GM18909 (cell line): ENCODE data around the gene SOCS6.
"Not testable (repeated sequence)": the region's sequence is repeated elsewhere in the genome, so short reads cannot be mapped to it uniquely, and the experiment has no call there.

ENCODE experiments used
- ATAC-seq: cut with Tn5 transposase; IDR thresholded peaks from one replicate; pipeline ENCODE4 v1.9.1; 2021; ENCODE audit warnings: mild to moderate bottlenecking; ENCODE audit not compliant: unreplicated experiment, poor library complexity

SOCS6 gene

DNA sequence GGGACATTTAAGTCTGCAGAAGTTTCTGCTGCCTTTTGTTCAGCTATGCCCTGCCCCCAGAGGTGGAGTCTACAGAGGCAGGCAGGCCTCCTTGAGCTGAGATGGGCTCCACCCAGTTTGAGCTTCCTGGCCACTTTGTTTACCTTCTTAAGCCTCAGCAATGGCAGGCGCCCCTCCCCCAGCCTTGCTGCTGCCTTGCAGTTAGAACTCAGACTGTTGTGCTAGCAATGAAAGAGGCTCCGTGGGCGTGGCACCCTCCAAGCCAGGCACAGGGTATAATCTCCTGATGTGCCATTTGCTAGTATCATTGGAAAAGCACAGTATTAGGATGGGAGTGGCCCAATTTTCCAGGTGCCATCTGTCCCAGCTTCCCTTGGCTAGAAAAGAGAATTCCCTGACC is 59.6 kb downstream of the SOCS6 start:
- ATAC-seq, result not testable (repeated sequence)

DNA sequence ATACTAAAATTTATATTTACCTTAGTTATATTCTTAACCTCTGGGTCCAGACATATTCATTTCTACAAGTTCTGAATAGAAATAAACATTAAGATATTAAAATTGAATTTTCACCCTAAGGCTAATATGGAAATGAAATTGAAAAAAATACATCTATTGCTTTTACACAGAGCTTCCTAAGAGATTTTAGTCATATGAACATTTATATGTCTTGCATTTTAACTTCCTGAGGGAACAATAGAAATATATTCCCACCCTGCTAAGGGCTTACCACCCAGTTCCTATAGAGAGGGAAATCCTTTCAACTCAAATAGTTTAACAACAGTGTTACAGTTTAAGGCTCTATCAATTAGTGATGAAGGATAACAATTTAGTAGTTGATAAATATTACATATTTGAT is 60.5 kb downstream of the SOCS6 start:
- ATAC-seq, result no peak

DNA sequence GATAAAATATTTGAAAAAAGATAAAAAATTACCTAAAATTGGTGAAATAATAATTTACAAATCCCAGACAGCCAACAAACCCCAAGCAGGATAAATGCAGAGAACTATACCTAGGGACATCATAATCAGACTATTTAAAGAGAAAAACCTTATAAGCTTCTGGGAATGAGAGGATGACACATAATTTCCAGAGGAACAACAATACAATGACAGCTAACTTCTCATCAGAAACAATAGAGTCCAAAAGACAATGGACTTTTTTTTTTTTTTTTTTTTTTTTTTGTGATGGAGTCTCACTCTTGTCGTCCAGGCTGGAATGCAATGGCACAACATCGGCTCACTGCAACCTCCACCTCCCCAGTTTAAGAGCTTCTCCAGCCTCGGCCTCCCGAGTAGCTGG is 65.2 kb downstream of the SOCS6 start:
- no peak for ATAC-seq

DNA sequence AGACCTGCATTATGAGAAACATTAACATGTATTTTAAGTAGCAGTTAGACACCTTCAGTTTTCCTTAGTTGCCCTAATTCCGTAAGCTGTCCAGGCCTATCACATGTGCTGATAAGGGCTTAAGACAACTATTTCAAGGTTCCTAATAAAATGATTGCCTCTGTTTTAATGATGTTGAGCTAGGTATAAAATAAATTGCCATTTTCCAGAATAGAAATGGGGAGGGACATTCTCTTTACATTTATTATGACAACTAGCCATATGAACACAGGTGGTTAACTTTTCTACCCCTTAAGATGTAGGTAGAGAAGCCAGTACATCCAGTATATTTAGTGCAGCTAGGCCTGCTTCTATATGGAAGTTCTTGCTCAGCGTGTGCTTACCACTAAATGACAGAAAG is 65.9 kb downstream of the SOCS6 start:
- ATAC-seq, result no peak

DNA sequence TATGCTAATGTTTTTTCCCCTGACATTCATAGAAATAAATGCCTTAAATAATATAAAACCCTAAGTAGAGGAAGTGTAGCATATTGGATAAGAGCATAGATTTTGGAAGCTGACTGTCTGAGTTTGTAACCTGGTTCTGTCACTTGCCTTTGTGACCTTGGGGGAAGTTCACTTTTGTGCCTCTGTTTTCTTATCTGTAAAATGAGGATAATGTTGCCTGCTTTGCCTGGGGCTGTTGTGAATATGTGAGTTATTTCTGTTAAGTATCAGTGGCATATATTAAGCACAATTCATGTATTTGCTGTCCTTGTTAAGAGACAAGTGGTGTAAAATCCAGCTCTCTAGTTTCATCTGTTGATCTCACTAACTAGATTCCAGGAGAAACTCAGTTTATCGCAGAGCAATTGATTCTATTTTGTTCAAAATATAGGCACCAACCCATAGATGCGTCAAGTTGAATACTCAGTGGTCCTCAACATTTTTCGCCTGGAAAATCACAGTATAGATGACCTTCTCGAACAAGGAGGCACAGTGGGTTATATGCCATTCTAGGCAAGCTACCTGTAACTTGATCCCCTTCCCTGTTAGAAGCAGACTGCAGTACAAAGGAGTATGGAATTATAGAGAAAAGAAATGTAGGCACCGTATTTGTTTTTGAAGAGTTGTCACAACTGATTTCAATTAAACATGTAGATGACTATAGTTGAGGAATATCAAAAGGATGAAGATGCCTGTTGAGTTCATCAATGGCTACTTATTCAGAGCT is 67.0 kb downstream of the SOCS6 start:
- ATAC-seq, result no peak

DNA sequence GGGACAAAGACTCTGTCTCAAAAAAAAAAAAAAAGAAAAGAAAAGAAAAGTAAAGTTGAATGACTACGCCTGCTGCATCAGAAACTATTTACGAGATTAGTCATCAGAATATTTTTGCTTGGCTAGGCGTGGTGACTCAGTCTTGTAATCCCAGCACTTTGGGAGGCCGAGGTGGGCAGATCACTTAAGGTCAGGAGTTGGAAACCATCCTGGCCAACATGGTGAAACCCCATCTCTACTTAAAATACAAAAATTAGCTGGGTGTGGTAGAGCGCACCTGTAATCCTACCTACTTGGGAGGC is 69.2 kb downstream of the SOCS6 start:
- peak; percentile 70 for ATAC-seq

DNA sequence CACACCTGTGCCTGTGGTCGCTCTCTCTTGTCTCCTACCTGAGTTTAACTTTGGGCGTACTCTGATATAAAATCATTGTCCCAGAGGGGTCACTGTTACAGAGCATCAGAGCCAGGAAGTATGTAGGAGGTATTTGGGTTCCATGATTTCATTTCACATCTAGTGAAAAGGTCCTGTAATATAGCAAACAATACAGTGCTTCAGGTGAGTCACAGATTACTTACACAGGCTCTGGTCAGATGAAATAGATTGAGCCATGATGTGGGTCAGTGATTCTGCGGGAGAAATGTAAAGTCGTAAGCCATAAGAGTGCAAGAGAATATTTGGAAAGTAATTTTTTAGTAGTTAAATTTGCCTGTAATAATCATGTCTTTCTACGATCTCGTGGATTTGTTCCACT is 70.2 kb downstream of the SOCS6 start:
- no peak for ATAC-seq

DNA sequence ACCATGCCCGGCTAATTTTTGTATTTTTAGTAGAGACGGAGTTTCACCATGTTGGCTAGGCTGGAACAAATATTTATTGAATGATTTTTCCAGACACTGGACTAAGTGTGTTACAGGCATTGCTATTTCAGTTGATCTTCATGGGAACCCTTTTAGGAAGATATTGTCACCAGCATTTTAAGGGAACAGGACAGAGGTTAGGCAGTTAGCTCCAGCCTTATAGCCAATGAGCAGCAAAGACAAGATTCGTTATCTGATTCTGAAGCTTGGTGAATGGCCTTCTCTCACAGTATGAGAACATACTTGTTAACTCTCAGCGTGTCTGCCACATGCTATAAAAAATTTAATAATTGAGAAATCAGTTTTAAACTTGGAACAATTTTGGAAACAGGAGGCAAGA is 73.4 kb downstream of the SOCS6 start:
- ATAC-seq, result no peak

DNA sequence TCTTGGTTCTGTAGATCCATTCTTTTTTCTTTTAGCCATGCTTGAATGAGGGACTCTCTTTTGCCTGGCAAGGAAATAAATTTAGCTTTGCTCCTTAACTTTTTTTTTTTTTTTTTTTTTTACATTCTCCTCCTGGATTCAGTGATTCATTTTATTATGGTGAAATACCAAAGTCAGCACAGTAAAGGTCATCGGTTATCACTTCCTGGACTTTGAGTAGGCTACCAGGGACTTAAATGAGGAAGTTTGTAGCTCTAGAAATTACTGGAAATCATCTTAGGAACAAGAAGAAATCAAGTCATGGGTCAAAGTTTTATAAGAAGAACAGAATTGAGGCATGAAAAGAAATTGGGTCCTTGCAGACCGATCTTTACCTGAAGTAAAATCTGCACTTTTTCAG is 75.0 kb downstream of the SOCS6 start:
- no peak for ATAC-seq

DNA sequence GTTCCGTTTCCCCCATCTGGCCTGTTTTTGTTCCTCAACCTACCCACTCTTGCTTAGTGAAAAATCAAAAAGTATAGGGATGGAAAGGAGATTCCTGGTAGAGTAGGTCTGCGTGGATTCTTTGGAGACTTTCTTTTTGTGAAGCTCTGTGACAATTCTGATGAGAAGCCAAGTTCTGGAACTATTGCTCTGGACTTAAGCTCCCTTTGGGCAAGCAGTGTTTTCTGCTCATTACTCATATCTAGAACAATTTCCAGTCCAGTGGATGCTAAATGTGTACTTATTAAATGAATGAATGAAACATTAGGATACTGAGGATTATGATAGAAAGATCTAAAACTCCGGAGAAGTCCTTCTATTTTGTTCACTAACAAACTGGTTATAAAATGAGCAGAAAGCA is 76.5 kb downstream of the SOCS6 start:
- no peak for ATAC-seq

DNA sequence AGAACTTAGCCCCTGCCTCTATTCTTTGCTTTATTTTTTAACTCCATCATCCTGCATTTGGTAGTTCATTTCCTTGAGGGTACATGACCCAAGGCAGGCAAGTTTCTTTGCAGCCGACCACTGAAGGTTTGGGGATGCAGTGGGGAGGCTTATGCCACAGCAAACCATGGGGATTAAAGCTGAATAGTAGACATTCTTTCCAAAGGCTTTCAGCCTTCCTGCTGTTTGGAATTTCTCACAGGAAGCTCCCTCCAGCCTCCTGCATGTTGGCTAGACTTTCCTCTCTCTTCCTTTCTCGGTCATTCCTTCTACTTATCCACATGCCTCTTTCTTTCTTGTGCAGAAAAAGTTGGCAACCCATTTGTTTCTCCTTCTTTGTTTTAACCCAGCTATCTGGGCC is 77.3 kb downstream of the SOCS6 start:
- no peak for ATAC-seq

DNA sequence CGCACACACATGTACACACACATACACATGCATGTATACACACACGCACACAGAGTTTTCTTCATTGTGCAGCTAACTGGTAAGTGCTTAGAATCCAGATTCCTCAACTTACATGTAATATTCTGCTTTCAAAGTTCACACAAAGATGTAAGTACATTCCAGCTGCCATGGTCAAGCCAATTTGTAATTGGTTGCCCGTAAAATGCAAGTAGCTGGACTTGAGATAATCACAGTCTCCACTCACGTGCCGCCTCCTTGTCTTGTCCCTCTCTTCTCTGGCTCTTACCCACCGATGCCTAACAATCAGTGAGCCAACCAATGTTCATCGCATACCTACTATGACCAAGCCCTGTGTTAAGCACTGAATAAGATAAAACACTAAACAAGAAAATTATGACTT is 77.8 kb downstream of the SOCS6 start:
- ATAC-seq, result no peak

DNA sequence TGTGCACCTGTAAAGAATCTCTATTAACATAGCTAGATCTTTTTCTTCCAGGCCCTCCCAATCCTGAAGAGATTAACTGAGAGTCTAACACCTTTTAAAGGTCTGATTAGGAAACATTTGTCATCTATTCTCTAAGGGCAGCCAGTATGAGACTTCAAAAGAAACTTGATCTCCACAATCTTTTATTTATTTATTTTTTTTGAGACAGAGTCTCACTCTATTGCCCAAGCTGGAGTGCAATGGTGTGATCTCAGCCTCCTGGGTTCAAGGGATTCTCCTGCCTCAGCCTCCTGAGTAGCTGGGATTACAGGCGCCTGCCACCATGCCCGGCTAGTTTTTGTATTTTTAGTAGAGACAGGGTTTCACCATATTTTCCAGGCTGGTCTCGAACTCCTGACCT is 78.5 kb downstream of the SOCS6 start:
- not testable (repeated sequence) for ATAC-seq

DNA sequence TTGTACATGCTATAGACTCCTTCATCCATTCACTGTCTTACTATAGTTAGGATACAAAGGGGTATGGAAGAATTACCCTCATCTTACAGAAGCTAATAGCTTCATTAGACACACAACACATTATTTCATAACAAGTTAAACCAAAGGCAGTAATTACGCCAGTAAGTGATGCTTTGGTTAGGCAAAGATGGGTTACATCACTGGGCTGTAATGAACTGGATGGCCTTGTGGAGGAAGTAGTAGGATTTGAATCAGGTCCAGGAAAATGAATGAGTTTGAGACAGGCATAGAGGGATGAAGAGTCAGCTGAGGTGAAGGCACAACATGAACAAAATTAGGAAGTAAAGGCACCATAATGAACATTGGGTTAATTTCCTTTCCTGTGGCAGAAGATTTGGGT is 80.1 kb downstream of the SOCS6 start:
- ATAC-seq, result no peak

DNA sequence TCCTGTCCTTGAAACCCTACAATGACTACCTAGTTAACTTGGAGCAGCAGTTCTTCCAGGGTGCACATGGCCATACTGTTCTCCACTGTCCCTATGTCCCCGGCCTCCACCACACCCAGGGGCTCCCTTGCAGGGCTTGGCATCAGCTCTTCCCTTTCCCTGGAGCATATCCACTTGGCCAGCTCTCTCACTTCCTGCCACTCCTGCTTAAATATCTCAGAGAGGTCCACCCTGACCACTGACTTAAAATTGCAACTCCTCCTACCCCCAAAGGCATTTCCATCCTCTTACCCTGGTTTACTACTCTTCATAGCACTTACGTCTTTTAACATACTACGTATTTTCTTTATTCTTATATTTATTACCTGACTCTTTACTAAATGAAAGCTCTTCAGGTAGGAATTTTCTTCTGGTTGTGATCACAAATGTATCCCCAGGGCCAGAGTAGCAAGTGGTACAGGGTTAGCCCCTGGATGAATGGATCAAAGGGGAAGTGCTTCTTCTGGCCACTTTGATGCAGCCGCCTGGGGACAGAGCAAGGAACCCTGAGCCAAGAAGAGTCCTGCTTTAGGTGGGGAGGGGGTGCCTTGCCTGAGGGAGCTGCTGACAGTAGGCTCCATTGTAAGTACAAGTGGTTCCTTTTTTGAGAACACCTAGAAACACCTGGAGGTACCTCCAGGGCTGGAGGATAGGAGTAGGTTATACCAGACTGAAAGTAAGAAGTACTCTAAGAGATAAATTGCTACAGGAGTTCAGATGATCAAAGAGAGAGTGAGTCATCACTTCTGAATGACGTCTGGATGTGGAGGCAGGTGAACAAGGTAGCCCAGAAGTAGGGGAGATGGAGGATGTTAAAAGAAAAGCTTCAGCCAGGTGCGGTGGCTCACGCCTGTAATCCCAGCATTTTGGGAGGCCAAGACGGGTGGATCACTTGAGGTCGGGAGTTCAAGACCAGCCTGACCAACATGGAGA is 82.2 kb downstream of the SOCS6 start:
- ATAC-seq, result no peak

DNA sequence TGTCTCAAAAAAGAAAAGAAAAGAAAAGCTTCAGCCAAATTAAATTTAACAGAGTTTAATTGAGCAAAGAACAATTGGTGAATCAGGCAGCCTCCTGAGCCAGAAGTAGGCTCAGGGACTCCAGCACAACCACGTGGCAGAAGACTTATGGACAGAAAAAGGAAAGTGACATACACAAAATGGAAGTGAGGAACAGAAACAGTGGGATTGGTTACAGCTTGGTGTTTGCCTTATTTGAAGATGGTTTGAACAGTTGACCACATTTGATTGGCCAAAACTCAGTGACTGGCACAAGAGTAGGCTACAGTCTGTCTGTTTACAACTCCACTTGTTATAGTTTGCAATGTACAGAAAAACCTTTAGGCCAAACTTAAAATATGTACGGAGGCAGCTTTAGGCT is 83.1 kb downstream of the SOCS6 start:
- ATAC-seq, result no peak

DNA sequence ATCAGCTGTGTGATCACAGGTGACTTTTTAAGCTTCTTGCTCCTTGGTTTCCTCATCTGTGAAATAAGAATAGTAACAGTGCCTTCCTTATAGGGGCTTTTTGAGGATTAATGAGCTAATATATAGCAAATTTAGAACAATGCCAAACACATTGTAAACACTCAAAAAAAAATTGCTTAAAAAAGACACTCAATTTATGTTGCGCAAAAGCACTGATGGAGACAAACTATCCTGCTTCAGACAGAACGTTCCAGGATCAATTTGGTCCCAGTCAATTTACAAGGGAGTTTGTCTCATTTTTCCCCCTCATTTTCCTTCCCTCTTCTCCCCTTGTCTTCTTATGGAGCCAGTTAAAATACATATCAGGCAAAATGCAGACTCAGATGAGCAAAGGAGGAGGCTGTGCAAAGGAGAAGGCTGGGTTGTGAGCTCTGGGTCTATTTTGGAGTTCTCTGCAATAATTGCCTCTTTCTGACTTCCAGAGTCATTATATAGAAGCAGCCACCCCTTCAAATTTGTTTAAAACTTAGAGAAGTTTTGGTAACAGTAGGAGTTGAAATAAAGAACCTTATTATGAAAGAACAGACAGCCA is 83.7 kb downstream of the SOCS6 start:
- ATAC-seq, result no peak

DNA sequence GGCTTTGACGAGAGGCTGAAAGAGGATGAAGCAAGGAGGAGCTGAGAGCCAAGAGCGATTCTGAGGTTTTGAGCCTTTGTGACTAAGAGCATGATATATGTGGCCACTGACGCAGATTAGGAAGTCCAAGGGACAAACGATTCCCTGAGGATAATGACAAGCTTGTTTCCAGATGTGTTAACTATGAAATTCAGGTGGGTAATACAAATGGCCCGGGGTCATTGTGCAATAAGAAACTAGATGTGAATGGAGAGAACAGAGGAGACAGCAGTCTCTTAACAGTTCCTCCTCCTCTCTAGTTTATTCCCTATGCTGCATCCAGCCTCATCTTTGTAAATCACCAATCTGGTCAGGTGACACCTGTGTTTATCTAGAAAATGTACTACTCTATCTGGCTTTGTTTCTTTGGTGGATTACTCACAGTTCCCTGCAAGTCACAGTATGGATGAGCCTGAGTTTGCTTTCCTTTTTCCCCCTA is 84.2 kb downstream of the SOCS6 start:
- ATAC-seq, result no peak

DNA sequence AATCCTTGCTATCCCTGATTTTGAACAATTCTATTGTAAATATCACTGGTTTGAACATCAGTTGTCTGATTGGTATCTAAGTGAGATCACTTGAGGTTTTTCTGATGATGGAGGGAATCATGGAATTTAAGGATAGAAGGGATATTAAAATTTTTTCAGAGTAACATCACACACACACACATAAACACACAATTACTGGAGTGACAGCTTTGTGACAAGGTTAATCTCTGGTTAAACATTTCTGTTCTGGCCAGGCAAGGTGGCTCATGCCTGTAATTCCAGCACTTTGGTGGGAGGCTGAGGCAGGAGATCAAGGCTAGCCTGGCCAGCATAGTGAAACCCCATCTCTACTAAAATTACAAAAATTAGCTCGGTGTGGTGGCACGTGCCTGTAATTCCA is 85.3 kb downstream of the SOCS6 start:
- no peak for ATAC-seq

DNA sequence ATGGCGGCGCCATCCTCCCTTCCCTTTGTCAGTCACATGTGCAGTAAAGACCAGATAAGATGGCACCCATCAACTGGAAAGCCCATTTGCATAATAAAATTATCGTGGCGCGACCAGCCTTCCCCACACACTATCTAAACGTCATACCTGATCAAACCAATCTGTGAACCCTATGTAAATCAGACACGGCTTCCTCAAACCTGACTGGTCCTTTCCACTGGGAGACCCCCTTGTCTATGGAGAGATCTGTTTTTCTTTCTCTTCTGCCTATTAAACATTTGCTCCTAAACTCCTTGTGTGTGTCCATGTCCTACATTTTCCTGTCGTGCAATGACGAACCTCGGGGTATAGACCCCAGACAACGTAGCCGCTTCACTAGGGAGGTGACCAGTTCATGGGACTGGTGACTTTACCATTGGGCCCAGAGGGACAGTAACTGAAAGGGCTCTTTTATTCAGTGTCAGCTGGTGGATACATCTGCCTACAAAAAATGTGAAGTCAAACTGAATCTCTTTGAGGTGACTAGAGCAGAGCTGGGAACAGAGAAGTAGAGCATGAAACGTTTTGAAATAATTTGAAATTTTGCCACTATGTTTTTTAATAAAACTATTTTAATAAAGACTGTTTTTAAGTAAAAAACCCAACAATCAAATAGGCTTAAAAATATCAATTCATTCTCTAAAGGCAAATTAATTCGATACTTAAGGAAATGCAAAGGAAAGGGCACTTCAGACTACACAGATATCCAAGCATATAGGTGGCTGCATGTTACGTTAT is 87.5 kb downstream of the SOCS6 start:
- no peak for ATAC-seq

DNA sequence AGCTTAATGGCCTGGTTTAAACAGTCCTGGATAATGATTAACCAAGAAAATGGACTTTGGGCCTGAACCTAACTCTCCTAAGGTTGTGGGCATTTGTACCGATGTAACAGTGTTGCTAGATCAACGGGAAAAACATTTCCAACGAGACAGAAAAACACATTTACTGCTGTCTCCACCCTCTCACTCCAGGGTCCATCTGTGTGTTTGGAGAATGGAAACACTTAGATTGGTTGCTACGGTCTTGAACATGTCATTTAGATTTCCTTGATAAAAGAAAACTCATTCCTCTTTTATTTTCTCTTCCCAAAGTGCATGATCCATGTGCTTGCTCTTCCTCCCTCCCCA is 88.0 kb downstream of the SOCS6 start:
- no peak for ATAC-seq
